Lower leg skin (tissue), 4 donors: ENCODE data around the gene SHC3. TPM values are rescaled to one million over a fixed set of nuclear protein-coding genes. Genes with fewer than 3 reads are reported as not detected.

Experiments used
- DNase-seq, 2 donors: peaks; one replicate each; pipeline ENCODE4 v3.0.0-alpha.2; 2019; ENCODE audit warnings: low spot score in 2 of 2
- H3K4me3 ChIP-seq: fragments of 200-600 bp; sonication (generic); 2 replicates; pipeline ENCODE4 v1.5.1; 2017; ENCODE audit warnings: mild to moderate bottlenecking, low read depth; ENCODE audit not compliant: poor library complexity, severe bottlenecking
- POLR2A ChIP-seq, 2 donors: fragments of 450-650 bp; IDR thresholded peaks; one replicate each; pipeline ENCODE4 v1.6.1; 2016 to 2017; ENCODE audit warnings: antibody characterized with exemption in 2 of 2, mild to moderate bottlenecking in 1 of 2, moderate library complexity in 1 of 2
- WGBS, 2 donors: methylation state at CpG; one replicate each; pipeline ENCODE4 v1.1.5; 2018; 5-methylcytosine and 5-hydroxymethylcytosine counted together
- intact Hi-C: fragments of 100-400 bp; cut with DNase I; formaldehyde crosslinking; loops from one replicate; pipeline ENCODE4 v1.15.0; 2023; ENCODE audit warnings: low total_unique reads
- total RNA-seq, 4 donors: library from RNA; depleted of rRNA; stranded (reverse); fragments of >200 nt; gene quantifications; one replicate each; pipeline ENCODE4 v1.1.0, GENCODE V29; 2016
- TF ChIP-seq, protein P1 (sequence below), 3 donors: fragments of 450-650 bp; IDR thresholded peaks; one replicate each; pipeline ENCODE4 v1.5.1; 2016; ENCODE audit warnings: antibody characterized with exemption in 3 of 3, mild to moderate bottlenecking in 3 of 3, moderate library complexity in 2 of 3

Gene SHC3
- total RNA-seq, 4 donors from 2014 or later = 0.49 to 3.7 (median 1.7) TPM

DNA sequence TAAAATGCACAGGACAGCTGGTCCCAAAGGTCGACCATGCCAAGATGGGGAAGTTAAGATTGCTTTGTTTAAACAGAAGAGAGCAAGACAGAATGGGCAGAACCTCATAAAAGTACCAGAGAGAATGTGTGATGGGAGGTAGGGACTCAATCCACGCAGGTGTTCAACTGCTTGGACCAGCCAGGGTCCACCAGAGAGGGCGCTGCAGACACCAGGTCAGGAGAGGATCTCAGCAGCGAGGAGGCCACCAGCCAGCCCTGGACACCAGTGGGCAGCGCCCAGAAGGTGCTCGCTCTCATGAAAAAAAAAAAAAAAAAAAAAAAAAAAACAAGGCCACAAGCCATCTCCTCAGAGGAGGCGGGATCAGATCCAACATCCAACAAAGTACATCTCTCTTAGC lies 81.8 kb downstream of the SHC3 start:
- H3K4me3 ChIP-seq = no peak overlapping the region
- intact Hi-C loops = no loop called here

GRCh38 chr9:89095761-89096528 lies 82.7 kb downstream of the SHC3 start:
- no peak for DNase-seq
- 43 to 44% methylated on average over 11 of the region's 11 CpGs for WGBS, 2 donors
- TF ChIP-seq, protein P1, sequence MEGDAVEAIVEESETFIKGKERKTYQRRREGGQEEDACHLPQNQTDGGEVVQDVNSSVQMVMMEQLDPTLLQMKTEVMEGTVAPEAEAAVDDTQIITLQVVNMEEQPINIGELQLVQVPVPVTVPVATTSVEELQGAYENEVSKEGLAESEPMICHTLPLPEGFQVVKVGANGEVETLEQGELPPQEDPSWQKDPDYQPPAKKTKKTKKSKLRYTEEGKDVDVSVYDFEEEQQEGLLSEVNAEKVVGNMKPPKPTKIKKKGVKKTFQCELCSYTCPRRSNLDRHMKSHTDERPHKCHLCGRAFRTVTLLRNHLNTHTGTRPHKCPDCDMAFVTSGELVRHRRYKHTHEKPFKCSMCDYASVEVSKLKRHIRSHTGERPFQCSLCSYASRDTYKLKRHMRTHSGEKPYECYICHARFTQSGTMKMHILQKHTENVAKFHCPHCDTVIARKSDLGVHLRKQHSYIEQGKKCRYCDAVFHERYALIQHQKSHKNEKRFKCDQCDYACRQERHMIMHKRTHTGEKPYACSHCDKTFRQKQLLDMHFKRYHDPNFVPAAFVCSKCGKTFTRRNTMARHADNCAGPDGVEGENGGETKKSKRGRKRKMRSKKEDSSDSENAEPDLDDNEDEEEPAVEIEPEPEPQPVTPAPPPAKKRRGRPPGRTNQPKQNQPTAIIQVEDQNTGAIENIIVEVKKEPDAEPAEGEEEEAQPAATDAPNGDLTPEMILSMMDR (IDR thresholded peaks at IDR 0.05) = no peak
- no peak overlapping the region for H3K4me3 ChIP-seq
- intact Hi-C loops = no loop called here

More for the DNA sequence above, 81.8 kb downstream of the SHC3 start:
- no peak for TF ChIP-seq POLR2A (IDR thresholded peaks at IDR 0.05)
- TF ChIP-seq, protein P1 (IDR thresholded peaks at IDR 0.05) = no peak
- no peak for DNase-seq
- WGBS, 2 donors = 76 to 88% methylated on average over 7 of the region's 7 CpGs

GRCh38 chr9:89093201-89093975 lies 85.2 kb downstream of the SHC3 start:
- 93 to 97% methylated on average over 3 of the region's 3 CpGs for WGBS, 2 donors
- no peak for DNase-seq
- intact Hi-C loops = no loop called here
- TF ChIP-seq POLR2A (IDR thresholded peaks at IDR 0.05) = no peak
- TF ChIP-seq, protein P1 (IDR thresholded peaks at IDR 0.05) = no peak
- no peak overlapping the region for H3K4me3 ChIP-seq

- TF ChIP-seq POLR2A (IDR thresholded peaks at IDR 0.05) = no peak
- no peak for DNase-seq
- WGBS, 2 donors = 89 to 96% methylated on average over 3 of the region's 3 CpGs
- intact Hi-C loops = no loop called here
- H3K4me3 ChIP-seq = no peak overlapping the region
Measured at GRCh38 chr9:89089176-89089575, 89.4 kb downstream of the SHC3 start.

- intact Hi-C loops = no loop called here
Measured at GRCh38 chr9:89083626-89084025, 95.0 kb downstream of the SHC3 start.

GRCh38 chr9:89080193-89080592 lies 98.4 kb downstream of the SHC3 start:
- no peak for TF ChIP-seq POLR2A (IDR thresholded peaks at IDR 0.05)
- TF ChIP-seq, protein P1 (IDR thresholded peaks at IDR 0.05) = no peak
- peak; percentile 59 to 91 for DNase-seq
- intact Hi-C loops = no loop called here
- WGBS, 2 donors = 52 to 56% methylated on average over 3 of the region's 3 CpGs
- H3K4me3 ChIP-seq = no peak overlapping the region

More at GRCh38 chr9:89083626-89084025, 95.0 kb downstream of the SHC3 start:
- 88 to 95% methylated on average over 6 of the region's 6 CpGs for WGBS, 2 donors
- TF ChIP-seq, protein P1 (IDR thresholded peaks at IDR 0.05) = no peak
- TF ChIP-seq POLR2A (IDR thresholded peaks at IDR 0.05) = no peak
- no peak for DNase-seq
- no peak overlapping the region for H3K4me3 ChIP-seq
